Mucosa of rectum (tissue), 2 donors: Measurements from ENCODE around the gene NTRK1.

Experiments
- H3K27ac ChIP-seq, 2 donors: one replicate each; pipeline ENCODE4 v1.7.0; 2013; ENCODE audit warnings: inconsistent platforms in 2 of 2, low read depth in 2 of 2, low read length in 2 of 2
- H3K27me3 ChIP-seq, 2 donors: one replicate each; pipeline ENCODE4 v1.7.0; 2013; ENCODE audit warnings: low read length in 2 of 2; ENCODE audit not compliant: control insufficient read depth in 2 of 2, insufficient read depth in 2 of 2
- H3K36me3 ChIP-seq, 2 donors: one replicate each; pipeline ENCODE4 v1.7.0; 2013; ENCODE audit warnings: low read length in 2 of 2; ENCODE audit not compliant: control insufficient read depth in 2 of 2, insufficient read depth in 2 of 2
- H3K4me1 ChIP-seq, 2 donors: one replicate each; pipeline ENCODE4 v1.7.0; 2013; ENCODE audit warnings: low read length in 2 of 2, mild to moderate bottlenecking in 1 of 2; ENCODE audit not compliant: control insufficient read depth in 2 of 2, insufficient read depth in 2 of 2
- H3K4me3 ChIP-seq, 2 donors: one replicate each; pipeline ENCODE4 v1.7.0; 2013; ENCODE audit warnings: low read length in 2 of 2
- H3K9ac ChIP-seq, 2 donors: one replicate each; pipeline ENCODE4 v1.7.0; 2013; ENCODE audit warnings: low read length in 2 of 2, low read depth in 1 of 2, mild to moderate bottlenecking in 1 of 2
- H3K9me3 ChIP-seq, 2 donors: one replicate each; pipeline ENCODE4 v1.7.0; 2013; ENCODE audit warnings: low read length in 2 of 2; ENCODE audit not compliant: control insufficient read depth in 2 of 2
- donor health status: healthy.
- donor health status: Normal muscosa, but diverticular disease.

The NTRK1 gene

GRCh38 chr1:156909671-156910070, 49.0 kb downstream of the NTRK1 start:
- Histone ChIP-seq H3K9ac (no peak overlapping the region), H3K4me1 (peaks cover 0 to 21% of the 10 kb centered on the region in 2 donors), H3K4me3 (no peak overlapping the region), H3K9me3 (no peaks in the 10 kb centered on the region), H3K27ac (no peak overlapping the region), H3K27me3 (peaks cover 0 to 20% of the 10 kb centered on the region in 2 donors), H3K36me3 (no peaks in the 10 kb centered on the region)

GRCh38 chr1:156910309-156910782, 49.7 kb downstream of the NTRK1 start:
- Histone ChIP-seq H3K9ac (no peak overlapping the region), H3K27ac (no peak overlapping the region), H3K27me3 (peaks cover 0 to 20% of the 10 kb centered on the region in 2 donors), H3K4me3 (no peak overlapping the region), H3K9me3 (no peaks in the 10 kb centered on the region), H3K36me3 (no peaks in the 10 kb centered on the region), H3K4me1 (peaks cover 0 to 21% of the 10 kb centered on the region in 2 donors)

- Histone ChIP-seq H3K4me1 (peaks cover 0 to 21% of the 10 kb centered on the region in 2 donors), H3K4me3 (no peak overlapping the region), H3K27me3 (peaks cover 0 to 17% of the 10 kb centered on the region in 2 donors), H3K36me3 (no peaks in the 10 kb centered on the region), H3K27ac (no peak overlapping the region), H3K9ac (no peak overlapping the region), H3K9me3 (no peaks in the 10 kb centered on the region)
Measured at GRCh38 chr1:156911577-156912298, 51.1 kb downstream of the NTRK1 start.

GRCh38 chr1:156912310-156912709, 51.6 kb downstream of the NTRK1 start:
- Histone ChIP-seq H3K36me3 (no peaks in the 10 kb centered on the region), H3K27ac (no peak overlapping the region), H3K27me3 (peaks cover 0 to 17% of the 10 kb centered on the region in 2 donors), H3K9ac (no peak overlapping the region), H3K4me3 (no peak overlapping the region), H3K9me3 (no peaks in the 10 kb centered on the region), H3K4me1 (peaks cover 0 to 18% of the 10 kb centered on the region in 2 donors)

GRCh38 chr1:156912861-156913808, 52.5 kb downstream of the NTRK1 start:
- Histone ChIP-seq H3K4me3 (no peak overlapping the region), H3K27ac (no peak overlapping the region), H3K9ac (no peak overlapping the region), H3K9me3 (no peaks in the 10 kb centered on the region), H3K4me1 (peaks cover 0 to 13% of the 10 kb centered on the region in 2 donors), H3K36me3 (no peaks in the 10 kb centered on the region), H3K27me3 (peaks cover 0 to 15% of the 10 kb centered on the region in 2 donors)

DNA sequence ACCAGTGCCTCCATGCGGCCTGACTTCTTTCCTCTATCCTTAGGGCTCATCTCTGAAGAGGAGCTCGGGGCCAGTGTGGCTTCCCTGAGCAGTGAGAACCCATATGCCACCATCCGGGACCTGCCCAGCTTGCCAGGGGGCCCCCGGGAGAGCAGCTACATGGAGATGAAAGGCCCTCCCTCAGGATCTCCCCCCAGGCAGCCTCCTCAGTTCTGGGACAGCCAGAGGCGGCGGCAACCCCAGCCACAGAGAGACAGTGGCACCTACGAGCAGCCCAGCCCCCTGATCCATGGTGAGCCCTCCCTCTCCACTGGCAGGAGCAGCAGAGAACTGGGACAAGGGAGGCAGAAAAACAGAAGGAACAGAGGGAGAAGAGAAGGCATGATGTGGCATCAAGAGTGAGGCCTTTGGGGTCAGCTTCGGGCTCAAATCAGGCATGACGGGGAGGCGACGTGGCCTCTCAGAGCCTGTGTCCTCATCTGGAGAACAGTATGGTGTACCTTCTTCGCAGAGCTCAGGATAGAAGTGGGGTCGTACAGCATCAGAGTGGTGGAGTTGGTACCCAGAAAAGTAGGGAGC, 53.2 kb downstream of the NTRK1 start:
- no peak overlapping the region for H3K9ac ChIP-seq
- no peaks in the 10 kb centered on the region for H3K9me3 ChIP-seq
- H3K4me1 ChIP-seq, result peaks cover 0 to 9% of the 10 kb centered on the region in 2 donors
- H3K4me3 ChIP-seq, result no peak overlapping the region
- no peak overlapping the region for H3K27ac ChIP-seq
- peaks cover 0 to 9% of the 10 kb centered on the region in 2 donors for H3K27me3 ChIP-seq
- H3K36me3 ChIP-seq, result no peaks in the 10 kb centered on the region

- peaks cover 2 to 3% of the 10 kb centered on the region in 2 donors for H3K27me3 ChIP-seq
- no peak overlapping the region for H3K27ac ChIP-seq
- H3K4me1 ChIP-seq, result peaks cover 0 to 5% of the 10 kb centered on the region in 2 donors
- H3K36me3 ChIP-seq, result no peaks in the 10 kb centered on the region
- H3K9ac ChIP-seq, result no peak overlapping the region
- H3K9me3 ChIP-seq, result no peaks in the 10 kb centered on the region
- H3K4me3 ChIP-seq, result no peak overlapping the region
Measured at GRCh38 chr1:156914440-156914856, 53.8 kb downstream of the NTRK1 start.

DNA sequence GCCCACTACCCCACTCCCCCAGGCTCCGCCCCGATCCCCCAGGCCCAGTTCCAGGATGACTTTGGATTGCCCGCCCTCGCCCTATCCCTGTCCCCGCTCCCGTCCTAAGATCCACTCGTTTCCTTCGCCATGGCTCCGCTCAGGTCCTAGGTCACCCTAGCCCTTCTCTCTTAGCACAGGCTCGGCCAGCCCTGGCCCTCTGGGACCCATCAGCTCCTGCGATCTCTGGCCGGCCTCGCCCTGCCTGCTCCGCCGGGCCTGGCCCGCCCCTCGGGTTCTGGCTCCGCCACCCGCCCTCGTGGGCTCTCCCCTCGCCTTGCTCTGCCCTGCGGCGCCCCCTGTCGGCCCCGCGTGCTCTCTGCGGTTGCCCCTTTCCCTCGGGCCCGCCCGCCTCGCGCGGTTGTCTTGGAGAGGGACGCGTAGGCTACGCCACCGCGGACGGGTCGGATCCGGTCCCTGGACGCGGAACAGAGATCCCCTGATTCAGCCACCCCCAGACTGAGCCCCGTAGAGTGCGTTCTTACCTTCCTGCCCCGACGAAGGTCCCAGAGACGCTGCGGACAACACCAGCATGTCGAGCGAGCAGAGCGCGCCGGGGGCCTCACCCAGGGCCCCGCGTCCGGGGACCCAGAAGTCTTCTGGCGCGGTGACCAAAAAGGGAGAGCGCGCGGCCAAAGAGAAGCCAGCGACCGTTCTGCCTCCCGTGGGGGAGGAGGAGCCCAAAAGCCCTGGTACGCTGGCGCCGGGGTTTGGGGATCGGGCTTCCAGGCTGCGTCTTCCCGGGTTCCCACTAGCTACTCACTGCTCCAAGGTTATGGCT, 59.8 kb downstream of the NTRK1 start, which contains the start of gene LRRC71:
Gene LRRC71 (plus strand): TSS at position 400 of the 820 bp plus-strand sequence. CDS start 172 bp downstream, at position 572.
- Histone ChIP-seq H3K4me1 (peaks cover 0 to 4% of the 10 kb centered on the region in 2 donors), H3K27ac (no peak within 1 kb of the TSS), H3K9ac (no peak within 1 kb of the TSS), H3K4me3 (no peak within 1 kb of the TSS), H3K36me3 (no peaks in the 10 kb centered on the region), H3K27me3 (peaks cover 49 to 52% of the 10 kb centered on the region in 2 donors), H3K9me3 (no peaks in the 10 kb centered on the region)

- Histone ChIP-seq H3K27me3 (peaks cover 53 to 57% of the 10 kb centered on the region in 2 donors), H3K4me3 (no peak overlapping the region)
Measured at GRCh38 chr1:156921053-156921529, 60.4 kb downstream of the NTRK1 start.

More at GRCh38 chr1:156921053-156921529, 60.4 kb downstream of the NTRK1 start:
- H3K36me3 ChIP-seq, result no peaks in the 10 kb centered on the region
- H3K9me3 ChIP-seq, result no peaks in the 10 kb centered on the region
- no peak overlapping the region for H3K27ac ChIP-seq
- H3K4me1 ChIP-seq, result peaks cover 0 to 4% of the 10 kb centered on the region in 2 donors
- no peak overlapping the region for H3K9ac ChIP-seq
